Upper lobe of right lung (tissue), 1 donor: ENCODE results near the gene METAP1D. TPM values are rescaled to one million over a fixed set of nuclear protein-coding genes. Genes with fewer than 3 reads are reported as not detected.

Source experiments
- ATAC-seq: fragments of 200-7000 bp; cut with Tn5 transposase; one replicate; pipeline ENCODE4 v1.9.1; 2020; ENCODE audit warnings: mild to moderate bottlenecking, moderate library complexity
- DNase-seq: peaks from one replicate; pipeline ENCODE4 v3.0.0-alpha.2; 2020
- H3K27ac ChIP-seq: fragments of 200-600 bp; one replicate; pipeline ENCODE4 v1.8.0; 2022
- H3K27me3 ChIP-seq: fragments of 200-600 bp; one replicate; pipeline ENCODE4 v1.8.0; 2022; ENCODE audit warnings: mild to moderate bottlenecking
- H3K36me3 ChIP-seq: fragments of 200-600 bp; one replicate; pipeline ENCODE4 v1.8.0; 2022
- H3K4me1 ChIP-seq: fragments of 200-600 bp; one replicate; pipeline ENCODE4 v1.8.0; 2022
- H3K4me3 ChIP-seq: fragments of 200-600 bp; one replicate; pipeline ENCODE4 v1.8.0; 2022; ENCODE audit warnings: mild to moderate bottlenecking
- H3K9me3 ChIP-seq: fragments of 200-600 bp; one replicate; pipeline ENCODE4 v1.8.0; 2022
- CTCF ChIP-seq: fragments of 200-600 bp; IDR thresholded peaks from one replicate; pipeline ENCODE4 v1.8.0; 2022; ENCODE audit warnings: antibody characterized with exemption
- intact Hi-C: fragments of 100-400 bp; cut with DNase I; formaldehyde crosslinking; loops from one replicate; pipeline ENCODE4 v1.11.0; 2022
- total RNA-seq: library from RNA; stranded (reverse); fragmentation: NEBNext Ultra II Directional; extraction: Animal tissue kit (Norgen Biotek cat#: 25700); gene quantifications from one replicate; pipeline ENCODE4 v1.2.1, GENCODE V29; 2021
- donor health status: DM: no; HTN: yes; CAD: no; lungs with severe emphysema.

Gene METAP1D
- total RNA-seq, 1 donor from 2014 or later = 4.1 TPM

GRCh38 chr2:172084395-172084644 is 84.6 kb downstream of the METAP1D start:
- intact Hi-C loops = no loop called here
- Histone ChIP-seq H3K9me3 (no peaks in the 10 kb centered on the region), H3K4me3 (peak overlapping the region; percentile 49), H3K4me1 (peaks cover 36% of the 10 kb centered on the region), H3K27me3 (peaks cover 99% of the 10 kb centered on the region), H3K27ac (no peak overlapping the region), H3K36me3 (no peaks in the 10 kb centered on the region)
- DNase-seq = no peak
- no peak for ATAC-seq
- no peak for TF ChIP-seq CTCF

GRCh38 chr2:172084645-172085459 is 85.1 kb downstream of the METAP1D start:
- peak overlapping the region; percentile 49 for H3K4me3 ChIP-seq
- intact Hi-C loops = no loop called here
- peaks cover 36% of the 10 kb centered on the region for H3K4me1 ChIP-seq
- peaks cover 100% of the 10 kb centered on the region for H3K27me3 ChIP-seq
- H3K9me3 ChIP-seq = no peaks in the 10 kb centered on the region
- DNase-seq (no peak), ATAC-seq (peak; percentile 79)
- no peak overlapping the region for H3K27ac ChIP-seq
- no peak for TF ChIP-seq CTCF
- H3K36me3 ChIP-seq = no peaks in the 10 kb centered on the region

GRCh38 chr2:172085460-172086159 is 85.9 kb downstream of the METAP1D start, which contains the start of gene DLX1:
Gene DLX1, plus strand, starts transcription at chr2:172085507. Its CDS starts 171 bp downstream, at chr2:172085678.
- H3K27me3 ChIP-seq = peaks cover 100% of the 10 kb centered on the region
- no peak for DNase-seq
- H3K9me3 ChIP-seq = no peaks in the 10 kb centered on the region
- TF ChIP-seq CTCF = no peak
- no peak for ATAC-seq
- H3K4me1 ChIP-seq = peaks cover 36% of the 10 kb centered on the region
- H3K27ac ChIP-seq = no peak within 1 kb of the TSS
- intact Hi-C loops = no loop called here
- H3K4me3 ChIP-seq = peak within 1 kb of the TSS; percentile 49
- H3K36me3 ChIP-seq = no peaks in the 10 kb centered on the region

GRCh38 chr2:172086241-172087206 is 86.8 kb downstream of the METAP1D start:
- Histone ChIP-seq H3K27ac (no peak overlapping the region), H3K4me3 (no peak overlapping the region), H3K36me3 (no peaks in the 10 kb centered on the region), H3K4me1 (peaks cover 36% of the 10 kb centered on the region), H3K27me3 (peaks cover 100% of the 10 kb centered on the region), H3K9me3 (no peaks in the 10 kb centered on the region)
- DNase-seq (no peak), ATAC-seq (peak; percentile 19)
- peak; percentile 19 for TF ChIP-seq CTCF
- intact Hi-C loops = no loop called here

GRCh38 chr2:172087207-172087779 is 87.5 kb downstream of the METAP1D start:
- ATAC-seq = no peak
- Histone ChIP-seq H3K4me3 (no peak overlapping the region), H3K4me1 (peaks cover 36% of the 10 kb centered on the region), H3K36me3 (no peaks in the 10 kb centered on the region), H3K9me3 (no peaks in the 10 kb centered on the region), H3K27me3 (peaks cover 100% of the 10 kb centered on the region), H3K27ac (no peak overlapping the region)
- DNase-seq = no peak
- no peak for TF ChIP-seq CTCF
- intact Hi-C loops = no loop called here
